HCT116 (cell line): ENCODE data around the gene LRRC8B.

Experiments used
- EZH2 ChIP-seq: fragments of 200-600 bp; sonication (generic); IDR thresholded peaks from 2 replicates; pipeline ENCODE4 v1.6.1; 2017; ENCODE audit warnings: antibody characterized with exemption, mixed run types
- JUND ChIP-seq: IDR thresholded peaks from 2 replicates; pipeline ENCODE4 v1.6.1; 2012
- POLR2A ChIP-seq: IDR thresholded peaks from 2 replicates; pipeline ENCODE4 v1.7.0; 2011; ENCODE audit warnings: borderline replicate concordance; ENCODE audit not compliant: insufficient read depth, insufficient read length; ENCODE audit errors: extremely low read depth
- POLR2AphosphoS5 ChIP-seq: IDR thresholded peaks from 2 replicates; pipeline ENCODE4 v1.6.1; 2011; ENCODE audit warnings: mild to moderate bottlenecking, low read depth, low read length, moderate library complexity
- RAD21 ChIP-seq: IDR thresholded peaks from 2 replicates; pipeline ENCODE4 v1.6.1; 2012; ENCODE audit warnings: low read depth, mild to moderate bottlenecking

GRCh38 chr1:89602871-89603404, 78.3 kb downstream of the LRRC8B start:
- no peak for TF ChIP-seq EZH2
- no peak for TF ChIP-seq RAD21
- no peak for TF ChIP-seq POLR2A
- TF ChIP-seq JUND = no peak
- TF ChIP-seq POLR2AphosphoS5 = no peak
